ENCODE results near the gene SPRYD4. TPM values are rescaled to one million over a fixed set of nuclear protein-coding genes. Genes with fewer than 3 reads are reported as not detected.

Gene SPRYD4
- total and polyA plus RNA-seq, 2 of the 4 experiments (the other 2 are of a cell fraction): 1.7 to 1.8 TPM

GRCh38 chr12:56457817-56458216, 10.6 kb upstream of the SPRYD4 start:
- 0 out of 2 replicates have a peak, but pooled peaks cover 2% of the 10 kb centered on the region for H3K4me1 ChIP-seq (ENCODE audit: control insufficient read depth, insufficient read depth, low read length)
- no peak overlapping the region for H3K4me2 ChIP-seq (ENCODE audit: low read depth, low read length)
- H4K20me1 ChIP-seq (ENCODE audit: insufficient read depth, low read length): no peaks in the 10 kb centered on the region
- no peak overlapping the region for H3K23ac ChIP-seq (ENCODE audit: low read depth, low read length)
- intact Hi-C loops (cut with micrococcal nuclease): no loop called here
- H2AK5ac ChIP-seq (ENCODE audit: low read depth, low read length): no peak overlapping the region
- no TSS peak for BruUV-seq (replicated peaks)
- H3K4ac ChIP-seq (ENCODE audit: low read depth, low read length): no peak overlapping the region
- H2BK20ac ChIP-seq (ENCODE audit: low read depth, low read length): no peak overlapping the region
- no peak overlapping the region for H2AFZ ChIP-seq (replicated peaks; ENCODE audit: low read length, poor library complexity)
- DNase-seq (no peak), ATAC-seq (ENCODE audit: low read depth) (no peak)
- H3K9me1 ChIP-seq (ENCODE audit: insufficient read depth, low read length): no peaks in the 10 kb centered on the region
- no peak overlapping the region for H2BK5ac ChIP-seq (ENCODE audit: low read depth, low read length, poor library complexity, severe bottlenecking)
- no peak overlapping the region for H2AK9ac ChIP-seq (replicated peaks; ENCODE audit: low read depth, low read length, poor library complexity)
- H2BK15ac ChIP-seq (ENCODE audit: low read depth, low read length): no peak overlapping the region
- no peak overlapping the region for H3K4me3 ChIP-seq (ENCODE audit: insufficient read depth, low read depth, low read length)
- in situ Hi-C loops (cut with MboI; ENCODE audit: low sequenced_read_pairs): no loop called here
- H3K56ac ChIP-seq (ENCODE audit: extremely low read depth, insufficient read depth, low read length): no peak overlapping the region
- dilution Hi-C loops (cut with HindIII; ENCODE audit: low sequenced_read_pairs, unreplicated experiment): no loop called here
- no peaks in the 10 kb centered on the region for H3K79me1 ChIP-seq (ENCODE audit: low read depth in 1 of 2, low read length in 2 of 2)
- no peak overlapping the region for H3K27ac ChIP-seq (ENCODE audit: insufficient read depth, low read length)
- H3K27me3 ChIP-seq (ENCODE audit: control insufficient read depth, insufficient read depth, low read length): peaks cover 19% of the 10 kb centered on the region
- no peak overlapping the region for H3K14ac ChIP-seq (replicated peaks; ENCODE audit: low read depth, low read length)
- H3K9me3 ChIP-seq (ENCODE audit: control insufficient read depth, insufficient read depth, low read length): no peaks in the 10 kb centered on the region
- no CpG with 5 or more reads among the region's 4 CpGs for WGBS, 2 experiments (ENCODE audit: extremely low coverage in 2 of 2, insufficient read length in 1 of 2)
- no peak overlapping the region for H3K9ac ChIP-seq (ENCODE audit: low read depth, low read length)
- no peaks in the 10 kb centered on the region for H3K36me3 ChIP-seq (ENCODE audit: control insufficient read depth, insufficient read depth, low read length)
- H4K8ac ChIP-seq (ENCODE audit: low read depth in 2 of 2, low read length in 2 of 2): no peak overlapping the region
- ChIA-PET CTCF (no interaction called here), POLR2A (ENCODE audit: unreplicated experiment) (no interaction called here)
- H2BK120ac ChIP-seq (ENCODE audit: low read depth, low read length): no peak overlapping the region
- no peak for TF ChIP-seq RFX5 (IDR thresholded peaks at IDR 0.05; ENCODE audit: low read depth, low read length)
- no peak for TF ChIP-seq CHD1 (IDR thresholded peaks at IDR 0.05; ENCODE audit: low read depth, low read length)
- no peak for TF ChIP-seq MXI1 (IDR thresholded peaks at IDR 0.05; ENCODE audit: borderline replicate concordance, low read depth, low read length)
- TF ChIP-seq ELK1 (IDR thresholded peaks at IDR 0.05; ENCODE audit: borderline replicate concordance, low read depth, low read length): no peak
- no peak for TF ChIP-seq POLR2A (IDR thresholded peaks at IDR 0.05; ENCODE audit: low read depth, low read length)
- TF ChIP-seq USF2 (IDR thresholded peaks at IDR 0.05; ENCODE audit: low read depth, low read length): no peak
- no peak for TF ChIP-seq NFE2L2 (IDR thresholded peaks at IDR 0.05; ENCODE audit: low read depth, low read length)
- no peak for TF ChIP-seq MAZ (IDR thresholded peaks at IDR 0.05; ENCODE audit: borderline replicate concordance, low read depth, low read length)
- no peak for TF ChIP-seq BHLHE40 (IDR thresholded peaks at IDR 0.05; ENCODE audit: low read depth, low read length)
- no peak for TF ChIP-seq CEBPB (IDR thresholded peaks at IDR 0.05; ENCODE audit: low read depth, low read length)
- TF ChIP-seq MAFK (IDR thresholded peaks at IDR 0.05; ENCODE audit: low read depth, low read length): no peak
- H4K91ac ChIP-seq (ENCODE audit: insufficient read depth, low read depth, low read length): no peak overlapping the region
- H4K5ac ChIP-seq (ENCODE audit: low read depth, low read length): no peak overlapping the region
- H3K18ac ChIP-seq (ENCODE audit: low read depth, low read length): no peak overlapping the region
